Activated CD4-positive, CD25-positive, alpha-beta regulatory T cell treated with anti-CD3 and anti-CD28 coated beads, Interleukin-2, amount 50 U/mL, for 16 hours (primary cell): ENCODE results near the gene OR2A25.
"Not testable (repeated sequence)": the region's sequence is repeated elsewhere in the genome, so short reads cannot be mapped to it uniquely, and the experiment has no call there.

ENCODE experiments used
- DNase-seq: peaks from one replicate; pipeline ENCODE4 v3.0.0-alpha.2; 2020; ENCODE audit warnings: low read depth, low spot score

The OR2A25 gene

GRCh38 chr7:144069511-144069910 lies at the start of gene OR2A25:
Gene OR2A25, plus strand, starts transcription at chr7:144069811. Its CDS starts 4,409 bp downstream, at chr7:144074220.
- no peak for DNase-seq

GRCh38 chr7:144020340-144020739 lies 49.3 kb upstream of the OR2A25 start:
- no peak for DNase-seq

DNA sequence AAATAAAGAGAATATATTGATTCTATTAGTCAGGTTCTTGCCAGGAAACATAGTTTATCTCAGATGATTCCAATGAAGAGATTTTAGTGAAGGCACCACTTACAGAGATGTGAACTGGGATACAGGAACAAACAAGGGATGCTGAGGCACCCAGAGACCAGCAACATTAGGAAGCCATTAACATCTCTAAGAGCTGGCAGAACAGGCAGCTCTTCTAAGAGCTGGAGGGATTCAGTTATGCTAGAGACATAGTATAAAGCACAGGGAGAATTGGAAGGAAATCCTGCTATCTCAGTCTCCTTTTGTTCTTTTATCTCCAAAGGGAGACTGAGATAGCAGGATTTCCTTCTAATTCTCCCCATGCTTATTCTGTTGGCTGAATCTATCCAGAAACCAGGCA lies 47.4 kb upstream of the OR2A25 start:
- no peak for DNase-seq

DNA sequence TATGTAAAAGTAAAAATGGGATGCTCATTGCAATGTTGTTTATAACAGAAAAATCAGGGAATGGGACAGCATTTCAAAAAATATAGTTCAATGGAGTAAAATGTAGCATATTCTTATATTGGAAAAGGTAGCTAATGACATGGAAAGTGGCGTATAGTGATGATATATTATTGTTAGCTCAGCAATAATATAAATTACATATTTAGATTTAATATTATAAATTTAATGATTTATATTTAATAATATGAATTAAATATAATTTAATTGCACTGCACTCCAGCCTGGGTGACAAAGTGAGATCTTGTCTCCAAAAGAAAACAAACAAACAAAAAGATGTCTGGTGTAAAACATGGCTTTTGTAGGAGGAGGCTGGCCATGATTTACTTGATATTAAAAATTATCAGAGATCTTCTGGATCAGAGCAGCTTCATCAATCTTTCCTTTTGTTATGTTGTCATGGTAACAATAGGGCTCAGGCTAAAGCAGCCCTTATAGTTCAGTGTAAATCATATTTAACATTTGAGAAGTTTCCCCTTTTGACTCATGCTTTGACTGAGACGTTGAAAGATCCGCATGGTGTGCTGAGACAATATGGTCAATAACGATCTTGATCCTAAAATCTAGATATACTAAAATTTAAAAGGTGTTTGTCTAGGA lies 46.3 kb upstream of the OR2A25 start:
- DNase-seq = no peak

DNA sequence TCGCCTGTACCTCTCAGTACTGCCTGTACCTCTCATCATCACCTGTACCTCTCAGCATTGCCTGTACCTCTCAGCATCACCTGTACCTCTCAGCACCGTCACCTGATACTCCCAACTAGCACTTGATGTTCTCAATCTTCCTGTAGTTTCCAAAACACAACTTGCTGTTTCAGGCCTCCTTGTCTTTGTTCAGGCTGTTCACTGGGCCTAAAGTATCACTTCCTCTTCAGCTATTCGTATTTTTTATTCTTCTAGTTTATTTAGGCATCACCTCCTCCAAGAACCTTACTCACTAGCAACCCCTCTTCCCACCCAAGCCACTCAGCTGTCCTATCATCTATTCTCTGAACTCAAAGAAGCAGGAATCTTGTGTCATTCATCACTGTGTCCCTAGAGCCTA lies 45.4 kb upstream of the OR2A25 start:
- DNase-seq = no peak

DNA sequence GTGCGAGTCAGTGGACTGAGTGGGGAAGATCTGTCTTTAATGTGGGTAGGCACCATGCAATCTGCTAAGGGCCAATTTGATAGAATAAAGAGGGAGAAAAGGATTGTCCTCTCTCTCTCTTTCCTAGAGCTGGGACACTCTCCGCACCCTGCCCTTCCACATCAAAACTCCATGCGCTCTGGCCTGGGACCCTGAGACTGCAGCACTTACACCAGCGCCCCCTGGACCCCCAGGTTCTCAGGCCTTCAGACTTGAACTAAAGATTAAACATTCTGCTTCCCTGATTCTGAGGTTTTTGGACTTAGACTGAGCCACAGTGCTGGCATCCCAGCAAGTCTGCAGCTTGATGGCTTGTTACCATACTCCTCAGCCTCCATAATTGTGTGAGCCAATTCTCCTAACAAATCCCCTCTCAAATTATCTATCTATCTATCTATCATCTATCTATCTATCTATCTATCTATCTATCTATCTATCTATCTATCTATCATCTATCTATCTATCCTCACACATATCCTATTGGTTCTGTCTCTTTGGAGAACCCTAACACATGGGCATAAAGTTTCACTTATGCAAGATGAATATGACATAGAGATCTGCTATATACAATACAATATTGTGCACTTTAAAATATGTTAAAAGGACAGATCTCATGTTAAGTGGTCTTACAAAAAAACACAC lies 43.3 kb upstream of the OR2A25 start:
- no peak for DNase-seq

GRCh38 chr7:144027070-144027469 lies 42.5 kb upstream of the OR2A25 start:
- DNase-seq = no peak

DNA sequence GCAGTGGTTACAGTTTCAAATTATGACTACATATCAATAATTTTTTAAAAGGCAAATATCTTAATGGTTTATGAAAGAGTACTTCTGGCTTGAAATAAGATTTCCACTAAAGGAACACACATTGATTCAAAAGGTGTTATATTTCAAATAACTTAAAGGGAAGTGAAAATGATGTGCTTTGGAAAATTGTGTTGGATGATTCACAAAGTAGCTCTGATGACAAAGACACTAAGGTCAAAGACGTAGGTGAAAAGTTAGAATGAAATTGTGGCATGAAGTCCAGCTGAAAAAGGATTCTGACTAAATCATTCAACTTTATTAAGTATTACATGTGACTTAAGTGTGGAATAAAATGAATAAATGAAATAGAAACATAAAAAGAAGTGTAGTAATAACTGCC lies 41.6 kb upstream of the OR2A25 start:
- no peak for DNase-seq

DNA sequence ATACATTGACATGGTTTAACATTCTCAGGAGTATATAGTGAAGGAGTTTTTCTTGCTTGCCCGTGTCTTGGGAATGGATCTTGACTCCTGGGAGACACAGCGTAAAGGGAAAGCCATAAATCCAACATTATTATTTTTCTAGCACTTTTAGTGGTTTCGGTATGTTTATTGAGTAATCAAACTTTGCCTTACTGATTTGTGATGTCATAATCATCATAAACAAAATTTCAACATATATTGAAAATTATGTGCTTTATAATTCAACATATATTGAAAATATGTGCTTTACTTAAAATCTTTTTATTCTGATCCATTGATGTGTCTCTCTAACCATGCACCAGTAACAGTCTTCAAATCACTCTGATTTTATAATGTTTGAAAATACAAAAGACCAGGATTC lies 41.1 kb upstream of the OR2A25 start:
- DNase-seq = no peak

- no peak for DNase-seq
Measured at GRCh38 chr7:144032516-144032915, 37.1 kb upstream of the OR2A25 start.

DNA sequence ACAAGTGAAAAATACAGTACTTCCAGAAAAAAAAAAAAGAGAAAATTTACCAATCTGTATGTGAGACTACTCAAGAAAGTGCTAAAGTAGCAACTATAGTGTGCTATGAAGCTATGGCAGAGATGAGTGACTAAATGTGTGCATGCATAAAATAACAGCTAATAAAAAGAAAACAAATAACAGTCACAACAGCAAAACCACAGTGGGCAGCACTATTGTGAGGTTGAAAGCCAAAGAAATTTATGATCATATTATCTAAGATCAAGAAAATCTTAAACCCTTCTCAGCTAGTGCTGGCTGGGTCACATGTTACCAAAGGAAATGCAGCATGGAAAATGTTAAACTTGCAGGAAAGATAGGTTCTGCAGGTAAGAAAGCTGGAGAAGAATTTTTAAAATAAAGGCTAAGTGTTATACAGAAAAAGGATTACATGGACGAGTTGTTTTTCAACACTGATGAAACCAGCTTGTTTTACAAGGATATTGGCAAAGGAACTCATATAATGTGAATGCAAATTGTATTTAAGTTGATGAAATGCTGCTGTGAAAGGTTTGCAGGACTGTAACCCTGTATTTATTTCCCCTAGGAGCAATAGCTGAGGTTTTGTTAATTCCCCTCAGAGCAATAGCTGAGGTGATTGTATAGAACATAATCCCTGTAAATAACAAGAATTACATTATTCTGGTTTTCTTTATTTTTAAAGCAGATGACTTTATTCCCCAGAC lies 36.5 kb upstream of the OR2A25 start:
- no peak for DNase-seq

GRCh38 chr7:144035385-144035784 lies 34.2 kb upstream of the OR2A25 start:
- no peak for DNase-seq

DNA sequence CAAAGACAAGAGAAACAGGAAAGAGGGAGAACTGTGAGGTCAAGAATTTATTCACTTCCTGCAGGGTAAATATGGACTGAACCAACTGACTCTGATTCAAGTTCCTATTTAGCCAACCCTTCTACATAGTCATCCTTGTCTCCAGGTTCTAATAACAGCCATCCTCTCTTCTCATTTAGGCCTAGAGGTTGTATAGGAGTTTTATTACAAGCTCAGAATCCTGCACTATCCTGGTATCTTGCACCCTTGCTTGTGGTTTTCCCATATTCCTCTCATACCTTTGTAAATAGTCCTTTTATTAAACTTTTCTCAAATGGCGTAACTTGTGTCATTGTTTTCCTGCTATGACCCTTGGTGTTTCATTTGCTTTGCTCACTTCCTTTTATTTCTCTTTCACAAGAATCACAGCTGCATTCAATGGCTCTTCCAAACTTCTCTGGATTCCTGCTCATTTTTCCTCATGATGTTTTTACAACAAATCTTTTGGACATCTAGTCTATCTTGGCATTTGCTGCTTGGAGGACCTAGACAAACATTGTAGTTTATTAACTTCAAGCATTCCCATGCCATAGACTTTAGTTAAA lies 33.2 kb upstream of the OR2A25 start:
- DNase-seq = no peak

DNA sequence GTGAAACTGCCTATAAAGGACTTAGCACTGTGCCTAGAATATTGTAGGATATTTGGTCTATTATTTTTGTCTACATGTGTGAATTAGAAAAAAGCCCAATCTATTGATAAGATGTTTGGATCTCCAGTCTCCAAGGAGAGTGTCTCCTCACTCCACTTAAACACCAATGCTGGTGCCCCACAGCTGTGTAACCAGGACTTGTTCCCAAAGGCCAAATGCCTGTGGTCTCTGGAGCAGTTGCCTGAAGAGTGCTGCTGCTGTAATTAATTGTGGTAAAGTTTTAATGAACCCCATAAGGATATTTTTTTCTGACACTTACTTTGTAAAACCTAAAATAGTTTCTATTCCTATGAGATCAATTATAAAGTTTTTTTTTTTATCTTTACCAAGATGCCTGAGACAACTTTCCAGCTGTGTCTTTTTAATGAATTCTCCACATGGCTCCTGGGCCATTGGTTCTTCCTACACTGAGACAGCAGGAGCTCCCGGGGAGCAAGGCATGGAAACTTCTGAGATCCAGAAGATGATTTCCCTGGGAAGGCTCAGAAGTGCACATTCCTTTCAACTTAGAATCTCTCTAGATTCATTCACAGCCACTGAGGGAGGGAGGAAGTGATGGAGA lies 32.1 kb upstream of the OR2A25 start:
- DNase-seq = no peak

DNA sequence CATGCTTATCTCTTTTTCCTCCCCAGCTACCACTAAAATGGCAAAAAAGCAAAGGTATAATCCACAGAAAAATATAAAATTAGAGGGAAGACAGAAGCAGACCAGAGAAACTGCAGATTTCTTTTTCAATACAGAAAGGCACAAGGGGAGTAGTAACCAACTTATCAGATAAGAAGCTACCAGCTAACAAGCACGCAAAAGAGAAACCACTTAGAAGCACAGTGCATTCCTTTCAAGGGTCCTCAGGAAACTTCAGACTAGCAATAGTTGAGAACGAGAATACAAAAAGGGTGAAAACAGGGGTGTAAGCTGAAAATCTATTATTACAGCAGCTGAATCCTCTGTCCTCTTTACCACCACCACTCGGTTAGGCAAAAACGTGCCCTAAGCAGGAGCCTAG lies 30.7 kb upstream of the OR2A25 start:
- no peak for DNase-seq

GRCh38 chr7:144048648-144049047 lies 21.0 kb upstream of the OR2A25 start, which contains the start of gene OR2A5:
Gene OR2A5, plus strand, starts transcription at chr7:144048948. Its CDS starts 1,454 bp downstream, at chr7:144050402.
- no peak for DNase-seq

DNA sequence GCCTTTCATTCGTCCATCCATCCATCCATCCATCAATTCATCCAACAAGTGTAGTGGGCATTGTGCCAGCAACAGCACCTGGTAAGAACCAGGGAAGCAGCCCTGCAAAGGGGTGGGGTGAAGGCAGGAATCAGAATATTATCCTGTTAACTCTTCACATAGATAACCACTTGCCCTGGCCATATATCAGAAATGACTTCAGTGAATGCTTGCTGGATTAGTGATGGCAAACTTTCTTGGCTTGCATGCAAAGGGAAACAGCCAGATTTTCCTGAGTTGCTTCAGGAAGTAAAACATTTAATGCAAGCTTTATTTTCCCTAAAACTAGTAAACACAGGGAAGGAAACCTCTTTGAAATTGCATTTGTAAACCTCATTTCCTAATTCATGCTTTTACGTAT lies 20.1 kb upstream of the OR2A25 start:
- DNase-seq = no peak

GRCh38 chr7:144050093-144050492 lies 19.5 kb upstream of the OR2A25 start:
- no peak for DNase-seq

DNA sequence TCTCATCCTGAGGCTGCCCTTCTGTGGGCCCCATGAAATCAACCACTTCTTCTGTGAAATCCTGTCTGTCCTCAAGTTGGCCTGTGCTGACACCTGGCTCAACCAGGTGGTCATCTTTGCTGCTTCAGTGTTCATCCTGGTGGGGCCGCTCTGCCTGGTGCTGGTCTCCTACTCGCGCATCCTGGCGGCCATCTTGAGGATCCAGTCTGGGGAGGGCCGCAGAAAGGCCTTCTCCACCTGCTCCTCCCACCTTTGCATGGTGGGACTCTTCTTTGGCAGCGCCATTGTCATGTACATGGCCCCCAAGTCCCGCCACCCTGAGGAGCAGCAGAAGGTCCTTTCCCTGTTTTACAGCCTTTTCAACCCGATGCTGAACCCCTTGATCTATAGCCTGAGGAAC lies 18.7 kb upstream of the OR2A25 start:
- not testable (repeated sequence) for DNase-seq

GRCh38 chr7:144057954-144058353 lies 11.7 kb upstream of the OR2A25 start:
- DNase-seq = no peak

DNA sequence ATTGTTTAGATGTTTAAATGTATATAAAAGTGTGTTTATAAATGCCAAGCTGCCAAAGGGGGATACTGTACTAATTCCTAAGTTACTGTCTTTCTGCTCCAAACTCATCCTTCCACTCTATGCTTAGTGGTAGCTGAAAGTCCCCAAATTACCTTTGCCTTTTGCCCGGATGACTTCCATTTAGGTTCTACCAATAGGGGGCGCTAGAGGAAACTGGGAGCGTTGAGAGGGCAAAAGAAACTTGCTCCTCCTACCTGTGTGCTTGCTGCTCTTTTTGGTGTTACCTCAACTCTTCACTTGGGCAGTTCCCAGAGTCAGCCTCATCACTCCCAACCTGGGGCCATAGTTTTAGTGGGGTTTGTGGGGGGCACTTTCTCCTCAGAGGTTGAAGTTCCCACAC lies 5.9 kb upstream of the OR2A25 start:
- DNase-seq = no peak

- DNase-seq = no peak
Measured at GRCh38 chr7:144069953-144070352, 342 bp downstream of the OR2A25 start.
